Dendritic cell treated with granulocyte-macrophage colony-stimulating factor and Interleukin-4, amounts not matched to agents 40 ng/mL and 50 ng/mL, for 4 days (primary cell): ENCODE data around the gene CDC42SE2.

Source experiments
- H3K27ac Mint-ChIP-seq: one replicate; pipeline ENCODE4 v1.8.0; 2022; ENCODE audit warnings: mild to moderate bottlenecking, mixed read lengths
- H3K27me3 Mint-ChIP-seq: one replicate; pipeline ENCODE4 v1.8.0; 2022; ENCODE audit warnings: mild to moderate bottlenecking, mixed read lengths
- H3K36me3 Mint-ChIP-seq: one replicate; pipeline ENCODE4 v1.8.0; 2022; ENCODE audit warnings: low read depth, mixed read lengths
- H3K4me1 Mint-ChIP-seq: one replicate; pipeline ENCODE4 v1.8.0; 2022; ENCODE audit warnings: low read depth, mixed read lengths
- H3K4me3 Mint-ChIP-seq: one replicate; pipeline ENCODE4 v1.8.0; 2022; ENCODE audit warnings: mild to moderate bottlenecking, moderate library complexity, mixed read lengths
- H3K9me3 Mint-ChIP-seq: one replicate; pipeline ENCODE4 v1.8.0; 2022; ENCODE audit warnings: mixed read lengths
- intact Hi-C: fragments of 100-400 bp; cut with micrococcal nuclease; formaldehyde crosslinking; loops from one replicate; pipeline ENCODE4 v1.15.0; 2022

The CDC42SE2 gene

DNA sequence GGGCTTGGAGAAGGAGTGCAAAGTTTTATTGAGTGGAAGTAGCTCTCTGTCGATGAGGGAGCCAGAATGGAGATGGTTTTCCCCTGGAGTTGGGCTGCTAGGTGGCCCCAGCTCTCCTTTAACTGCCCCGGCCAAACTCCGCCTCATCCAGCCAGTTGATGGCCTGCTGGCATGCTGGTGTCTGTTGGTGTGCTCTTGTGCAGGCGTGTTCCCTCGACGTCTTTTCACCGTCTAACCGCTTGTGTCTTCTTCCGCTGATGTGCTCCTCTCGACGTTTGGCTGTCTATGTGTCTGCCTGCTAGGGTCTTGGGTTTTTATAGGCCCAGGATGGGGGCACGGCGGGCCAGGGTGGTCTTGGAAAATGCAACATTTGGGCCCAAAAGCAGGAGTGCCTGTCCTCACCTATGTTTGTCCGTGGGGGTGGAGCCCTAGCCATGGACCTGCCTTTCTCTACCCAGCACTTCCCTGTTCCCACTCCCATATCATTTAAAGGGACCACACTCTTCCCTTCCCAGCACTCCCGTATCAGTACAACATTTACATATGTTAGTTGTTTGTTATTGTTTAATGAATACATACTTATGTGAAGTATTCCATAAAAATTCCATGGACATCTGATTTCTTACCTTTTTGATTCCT is 97.9 kb downstream of the CDC42SE2 start:
- Mint-ChIP-seq H3K9me3 (peaks cover 8% of the 10 kb centered on the region), H3K4me3 (no peak overlapping the region), H3K27ac (no peak overlapping the region), H3K27me3 (no peaks in the 10 kb centered on the region), H3K4me1 (peaks cover 49% of the 10 kb centered on the region), H3K36me3 (peaks cover 63% of the 10 kb centered on the region)
- intact Hi-C loops = no loop called here

DNA sequence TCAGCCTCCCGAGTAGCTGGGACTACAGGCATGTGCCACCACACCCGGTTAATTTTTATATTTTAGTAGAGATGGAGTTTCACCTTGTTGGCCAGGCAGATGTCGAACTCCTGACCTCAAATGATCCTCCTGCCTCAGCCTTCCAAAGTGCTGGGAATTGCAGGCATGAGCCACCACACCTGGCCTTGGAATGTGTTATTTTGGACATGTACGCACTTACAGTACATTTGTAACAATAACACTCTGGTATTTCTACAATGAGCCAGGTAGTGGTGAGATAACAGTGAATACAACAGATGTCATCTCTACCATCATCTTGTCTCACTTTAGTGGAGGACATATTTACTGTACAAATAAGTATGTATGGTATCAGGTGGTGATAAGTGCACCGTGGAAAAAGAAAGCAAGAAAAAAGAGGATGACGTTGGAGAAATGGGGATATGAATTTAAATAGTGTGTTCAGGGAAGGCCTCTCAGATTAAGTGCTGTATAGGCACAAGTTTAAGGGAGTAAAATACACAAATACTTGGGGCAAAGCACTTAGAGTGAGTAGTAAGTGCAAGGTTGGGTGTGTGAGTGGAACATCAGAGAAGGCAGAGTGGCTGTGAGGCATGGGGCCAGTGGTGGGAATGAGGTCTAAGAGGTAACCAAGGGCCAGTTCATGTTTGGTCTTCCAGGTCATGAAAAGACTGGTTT is 100.1 kb downstream of the CDC42SE2 start:
- intact Hi-C loops = no loop called here
- Mint-ChIP-seq H3K27me3 (no peaks in the 10 kb centered on the region), H3K36me3 (peaks cover 77% of the 10 kb centered on the region), H3K9me3 (peaks cover 8% of the 10 kb centered on the region), H3K4me1 (peaks cover 38% of the 10 kb centered on the region), H3K4me3 (no peak overlapping the region), H3K27ac (peak overlapping the region; percentile 28)

DNA sequence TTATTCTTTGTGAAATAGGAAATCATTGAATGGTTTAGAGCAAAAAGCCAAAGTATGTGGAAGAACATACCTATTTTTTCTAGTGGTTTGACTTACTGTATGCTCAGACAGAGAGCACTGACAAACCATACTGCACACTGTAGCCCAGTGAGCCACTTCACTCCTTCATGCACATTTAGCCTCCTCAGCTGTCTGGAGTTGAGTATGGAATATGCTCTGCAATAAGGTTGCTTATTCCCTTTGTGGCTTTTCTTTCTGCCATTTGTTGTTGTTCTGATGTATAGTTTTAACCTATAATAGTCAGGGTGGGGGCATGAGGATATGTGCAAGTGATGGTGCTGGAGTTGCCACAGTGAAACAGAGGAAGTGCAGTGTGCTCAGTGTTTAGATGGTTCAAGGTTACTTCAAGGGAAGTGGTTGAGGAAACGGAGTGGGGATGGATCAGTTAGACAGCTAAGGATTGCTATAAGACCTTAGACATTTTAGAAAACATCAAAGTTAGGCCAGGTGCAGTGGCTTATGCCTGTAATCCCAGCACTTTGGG is 100.7 kb downstream of the CDC42SE2 start:
- Mint-ChIP-seq H3K4me3 (no peak overlapping the region), H3K27ac (peak overlapping the region; percentile 28), H3K36me3 (peaks cover 74% of the 10 kb centered on the region), H3K27me3 (no peaks in the 10 kb centered on the region), H3K4me1 (peaks cover 38% of the 10 kb centered on the region), H3K9me3 (peaks cover 8% of the 10 kb centered on the region)
- intact Hi-C loops = no loop called here

DNA sequence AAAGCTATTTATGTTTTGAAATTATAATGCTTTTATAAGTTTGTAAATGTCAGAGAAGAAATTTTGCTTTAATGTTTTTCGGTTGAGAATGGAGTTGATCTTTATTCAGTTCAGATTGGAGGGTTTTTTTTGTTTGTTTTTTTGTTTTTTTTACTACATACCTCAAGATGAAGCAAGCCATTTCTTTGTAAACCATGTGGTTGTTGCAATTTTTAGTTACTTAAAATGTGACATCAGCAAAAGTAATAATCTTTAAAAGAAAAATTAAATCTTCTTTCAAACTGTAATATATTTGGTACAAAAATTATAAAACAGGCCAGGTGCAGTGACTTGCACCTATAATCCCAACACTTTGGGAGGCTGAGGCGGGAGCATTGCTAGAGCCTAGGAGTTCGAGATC is 102.6 kb downstream of the CDC42SE2 start:
- H3K36me3 Mint-ChIP-seq = peaks cover 55% of the 10 kb centered on the region
- H3K27me3 Mint-ChIP-seq = no peaks in the 10 kb centered on the region
- H3K4me3 Mint-ChIP-seq = no peak overlapping the region
- H3K4me1 Mint-ChIP-seq = peaks cover 34% of the 10 kb centered on the region
- H3K27ac Mint-ChIP-seq = no peak overlapping the region
- peaks cover 7% of the 10 kb centered on the region for H3K9me3 Mint-ChIP-seq
- intact Hi-C loops = no loop called here

DNA sequence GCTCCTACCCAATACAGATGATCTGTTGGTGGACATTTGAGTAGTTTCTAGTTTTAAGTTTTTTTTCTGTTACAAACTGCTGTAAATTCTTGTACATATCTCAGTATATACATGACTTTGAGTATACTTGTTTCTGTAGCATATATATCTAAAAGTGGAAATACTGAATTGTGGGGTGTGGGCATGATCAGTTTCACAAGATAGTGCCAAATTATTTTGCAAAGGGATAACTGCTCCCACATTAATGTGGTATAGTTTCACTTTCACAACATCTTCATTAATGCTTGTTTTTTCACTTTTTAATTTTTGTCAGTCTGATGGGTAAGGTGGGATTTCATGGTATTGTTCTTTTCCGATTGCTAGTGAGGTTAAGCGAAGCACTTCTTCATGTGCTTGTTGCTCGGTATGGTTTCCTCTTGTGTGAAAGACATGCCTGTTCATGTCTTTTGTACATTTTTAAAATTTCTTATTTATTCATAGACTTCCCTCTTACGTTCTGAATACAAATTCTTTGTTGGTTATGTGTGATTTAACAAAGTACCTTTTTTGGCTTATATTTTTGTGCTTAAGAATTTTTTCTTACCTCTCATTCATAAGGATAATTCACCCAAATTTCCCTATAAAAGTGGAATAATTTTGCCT is 103.5 kb downstream of the CDC42SE2 start:
- intact Hi-C loops = no loop called here
- peaks cover 30% of the 10 kb centered on the region for H3K4me1 Mint-ChIP-seq
- no peaks in the 10 kb centered on the region for H3K27me3 Mint-ChIP-seq
- H3K36me3 Mint-ChIP-seq = peaks cover 54% of the 10 kb centered on the region
- no peaks in the 10 kb centered on the region for H3K9me3 Mint-ChIP-seq
- H3K4me3 Mint-ChIP-seq = no peak overlapping the region
- H3K27ac Mint-ChIP-seq = no peak overlapping the region

DNA sequence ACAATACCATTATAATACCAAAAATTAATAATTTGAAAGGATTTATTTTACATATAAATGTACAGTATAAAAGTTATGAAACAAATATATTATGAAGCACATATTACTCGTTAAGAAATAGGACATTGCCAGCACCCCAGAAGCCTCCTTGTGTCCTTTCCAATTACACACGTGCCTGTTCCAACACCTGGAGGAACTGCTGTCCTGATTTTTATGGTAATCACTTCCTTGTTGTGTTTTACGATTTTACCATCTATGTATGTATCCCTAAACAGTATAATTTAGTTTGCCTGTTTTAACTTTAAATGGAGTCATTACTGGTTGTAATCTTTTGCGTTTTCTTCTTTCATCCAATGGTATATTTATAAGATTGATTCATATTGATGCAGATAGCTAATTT is 105.0 kb downstream of the CDC42SE2 start:
- no peaks in the 10 kb centered on the region for H3K27me3 Mint-ChIP-seq
- H3K9me3 Mint-ChIP-seq = no peaks in the 10 kb centered on the region
- intact Hi-C loops = no loop called here
- no peak overlapping the region for H3K27ac Mint-ChIP-seq
- H3K4me3 Mint-ChIP-seq = no peak overlapping the region
- peaks cover 56% of the 10 kb centered on the region for H3K36me3 Mint-ChIP-seq
- peaks cover 38% of the 10 kb centered on the region for H3K4me1 Mint-ChIP-seq

GRCh38 chr5:131369558-131369957 is 105.7 kb downstream of the CDC42SE2 start:
- H3K4me3 Mint-ChIP-seq = no peak overlapping the region
- peaks cover 35% of the 10 kb centered on the region for H3K4me1 Mint-ChIP-seq
- peaks cover 50% of the 10 kb centered on the region for H3K36me3 Mint-ChIP-seq
- intact Hi-C loops = no loop called here
- H3K27me3 Mint-ChIP-seq = no peaks in the 10 kb centered on the region
- H3K9me3 Mint-ChIP-seq = no peaks in the 10 kb centered on the region
- no peak overlapping the region for H3K27ac Mint-ChIP-seq

GRCh38 chr5:131371835-131372234 is 108.0 kb downstream of the CDC42SE2 start:
- Mint-ChIP-seq H3K4me1 (peaks cover 28% of the 10 kb centered on the region), H3K4me3 (no peak overlapping the region), H3K9me3 (no peaks in the 10 kb centered on the region), H3K36me3 (peaks cover 45% of the 10 kb centered on the region), H3K27me3 (no peaks in the 10 kb centered on the region), H3K27ac (no peak overlapping the region)
- intact Hi-C loops = no loop called here

- Mint-ChIP-seq H3K4me3 (no peak overlapping the region), H3K27ac (peak overlapping the region; percentile 5), H3K27me3 (no peaks in the 10 kb centered on the region), H3K4me1 (peaks cover 28% of the 10 kb centered on the region), H3K9me3 (no peaks in the 10 kb centered on the region), H3K36me3 (peaks cover 32% of the 10 kb centered on the region)
- intact Hi-C loops = no loop called here
These were observed 109.4 kb downstream of the CDC42SE2 start for GRCh38 chr5:131373265-131373664.

GRCh38 chr5:131375351-131375750 is 111.5 kb downstream of the CDC42SE2 start:
- no peaks in the 10 kb centered on the region for H3K9me3 Mint-ChIP-seq
- H3K4me3 Mint-ChIP-seq = no peak overlapping the region
- H3K4me1 Mint-ChIP-seq = peaks cover 37% of the 10 kb centered on the region
- intact Hi-C loops = no loop called here
- peaks cover 21% of the 10 kb centered on the region for H3K36me3 Mint-ChIP-seq
- H3K27me3 Mint-ChIP-seq = no peaks in the 10 kb centered on the region
- peak overlapping the region; percentile 17 for H3K27ac Mint-ChIP-seq

- Mint-ChIP-seq H3K36me3 (peaks cover 30% of the 10 kb centered on the region), H3K27ac (no peak overlapping the region), H3K27me3 (no peaks in the 10 kb centered on the region), H3K4me1 (peaks cover 53% of the 10 kb centered on the region), H3K9me3 (no peaks in the 10 kb centered on the region), H3K4me3 (no peak overlapping the region)
- intact Hi-C loops = no loop called here
These were observed 113.5 kb downstream of the CDC42SE2 start for GRCh38 chr5:131377346-131377745.

DNA sequence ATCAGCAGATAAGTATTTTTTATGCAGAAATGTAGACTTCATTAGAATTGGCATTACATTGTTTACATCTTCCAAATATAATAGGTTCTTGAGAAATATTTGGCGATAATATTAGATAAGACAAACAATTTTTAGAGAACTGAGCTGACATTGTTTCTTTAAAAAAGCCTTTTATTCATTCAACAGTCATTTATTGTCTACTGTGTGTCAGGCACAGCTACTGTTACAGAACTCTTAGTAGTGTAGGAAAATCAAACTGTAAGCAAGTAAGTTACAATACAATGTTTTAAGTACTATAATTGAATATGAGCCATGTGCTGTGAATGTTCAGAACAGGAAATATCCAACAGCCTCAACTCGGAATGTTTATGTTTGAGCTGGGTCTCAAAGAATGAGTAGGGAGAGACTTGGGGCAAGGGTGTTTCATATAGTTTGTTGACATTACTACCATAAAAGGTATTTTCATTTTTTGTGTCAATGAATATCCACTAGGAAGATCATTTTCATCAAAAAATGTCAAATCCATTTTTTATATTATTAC is 114.0 kb downstream of the CDC42SE2 start:
- H3K4me1 Mint-ChIP-seq = peaks cover 52% of the 10 kb centered on the region
- no peaks in the 10 kb centered on the region for H3K27me3 Mint-ChIP-seq
- peak overlapping the region; percentile 32 for H3K27ac Mint-ChIP-seq
- H3K9me3 Mint-ChIP-seq = no peaks in the 10 kb centered on the region
- H3K4me3 Mint-ChIP-seq = no peak overlapping the region
- peaks cover 31% of the 10 kb centered on the region for H3K36me3 Mint-ChIP-seq
- intact Hi-C loops = no loop called here

- intact Hi-C loops = loop anchor here (1.0 kb wide), 1 partner anchor 116 kb away; no protein-coding TSS in a partner anchor
- peaks cover 26% of the 10 kb centered on the region for H3K36me3 Mint-ChIP-seq
These were observed 115.1 kb downstream of the CDC42SE2 start for GRCh38 chr5:131378721-131379541.

More at GRCh38 chr5:131378721-131379541, 115.1 kb downstream of the CDC42SE2 start:
- H3K9me3 Mint-ChIP-seq = no peaks in the 10 kb centered on the region
- peaks cover 45% of the 10 kb centered on the region for H3K4me1 Mint-ChIP-seq
- H3K27ac Mint-ChIP-seq = peak overlapping the region; percentile 86
- no peak overlapping the region for H3K4me3 Mint-ChIP-seq
- H3K27me3 Mint-ChIP-seq = no peaks in the 10 kb centered on the region
